NCI-H526 treated with DMSO at 0.1 percent for 48 hours (cell line): ENCODE measurements around the gene NT5DC3.
"Not testable (repeated sequence)": the region's sequence is repeated elsewhere in the genome, so short reads cannot be mapped to it uniquely, and the experiment has no call there.

Experiments
- DNase-seq: peaks from one replicate; lab custom pipeline; 2025; lab: John Stamatoyannopoulos, UW

NT5DC3 gene

DNA sequence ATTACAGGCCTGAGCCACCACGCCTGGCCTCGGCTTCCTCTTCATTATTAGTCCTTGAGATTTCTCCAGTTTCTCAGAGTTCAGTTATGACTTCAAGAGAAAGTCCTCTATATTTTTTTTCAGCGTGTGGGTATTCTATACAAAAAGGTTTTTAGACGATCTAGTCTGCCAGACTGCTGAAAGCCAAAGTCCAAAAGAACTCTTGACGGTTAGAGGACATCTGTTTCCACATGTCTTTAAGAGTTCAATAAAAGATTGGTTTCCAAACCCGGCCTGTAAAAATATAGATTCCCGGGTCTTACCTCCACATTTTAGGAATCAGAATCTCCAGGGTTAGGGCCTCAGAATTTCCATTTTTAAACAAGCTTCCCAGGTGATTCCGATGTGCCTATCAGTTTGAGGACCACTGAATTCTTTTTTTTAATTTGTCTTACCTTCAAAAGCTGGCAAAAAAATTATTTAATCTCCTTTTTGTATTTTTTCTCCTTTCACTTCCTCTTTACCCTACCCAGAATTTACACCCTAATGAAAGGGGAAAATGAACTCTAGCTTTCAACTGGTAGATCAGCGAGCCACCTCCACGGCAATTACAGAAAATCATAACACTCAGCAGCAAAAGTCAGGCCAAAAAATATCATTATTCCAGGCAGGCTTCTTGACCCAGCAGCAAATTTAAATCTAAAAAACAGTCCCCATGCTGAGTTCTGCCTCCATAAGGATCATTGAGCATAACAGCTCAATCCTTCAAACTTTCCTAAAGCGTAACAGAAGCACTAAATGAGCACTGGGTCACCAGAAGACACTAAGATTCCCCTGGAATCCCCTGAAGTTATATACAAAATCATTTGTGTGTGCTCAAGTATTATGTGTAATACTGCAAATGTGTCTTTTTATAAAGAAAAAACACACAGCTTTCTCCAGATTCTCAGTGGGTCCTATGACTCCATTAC is 8.7 kb downstream of the NT5DC3 start:
- no peak for DNase-seq

DNA sequence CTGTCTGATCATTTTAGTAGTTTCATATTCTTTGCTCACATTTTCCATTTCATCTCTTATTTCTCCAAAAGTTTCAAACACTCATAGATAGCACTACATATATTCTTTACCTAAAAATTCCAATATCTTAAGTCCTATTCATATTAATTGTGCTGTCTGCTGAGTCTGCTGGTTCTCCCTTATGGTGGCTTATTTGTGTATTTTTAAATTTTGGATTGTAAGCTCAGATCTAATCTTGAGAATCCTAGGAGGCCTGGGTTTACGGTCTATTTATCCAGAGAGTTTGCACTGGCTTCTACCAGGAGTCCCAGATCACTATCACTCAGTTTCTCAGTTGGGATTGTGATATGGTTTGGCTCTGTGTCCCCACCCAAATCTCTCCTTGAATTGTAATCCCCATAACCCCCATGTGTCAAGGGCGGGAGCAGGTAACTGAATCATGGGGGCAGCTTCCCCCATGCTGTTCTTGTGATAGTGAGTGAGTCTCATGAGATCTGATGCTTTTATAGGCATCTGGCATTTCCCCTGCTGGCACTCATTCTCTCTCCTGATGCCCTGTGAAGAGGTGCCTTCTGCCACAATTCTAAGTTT is 10.2 kb downstream of the NT5DC3 start:
- no peak for DNase-seq

DNA sequence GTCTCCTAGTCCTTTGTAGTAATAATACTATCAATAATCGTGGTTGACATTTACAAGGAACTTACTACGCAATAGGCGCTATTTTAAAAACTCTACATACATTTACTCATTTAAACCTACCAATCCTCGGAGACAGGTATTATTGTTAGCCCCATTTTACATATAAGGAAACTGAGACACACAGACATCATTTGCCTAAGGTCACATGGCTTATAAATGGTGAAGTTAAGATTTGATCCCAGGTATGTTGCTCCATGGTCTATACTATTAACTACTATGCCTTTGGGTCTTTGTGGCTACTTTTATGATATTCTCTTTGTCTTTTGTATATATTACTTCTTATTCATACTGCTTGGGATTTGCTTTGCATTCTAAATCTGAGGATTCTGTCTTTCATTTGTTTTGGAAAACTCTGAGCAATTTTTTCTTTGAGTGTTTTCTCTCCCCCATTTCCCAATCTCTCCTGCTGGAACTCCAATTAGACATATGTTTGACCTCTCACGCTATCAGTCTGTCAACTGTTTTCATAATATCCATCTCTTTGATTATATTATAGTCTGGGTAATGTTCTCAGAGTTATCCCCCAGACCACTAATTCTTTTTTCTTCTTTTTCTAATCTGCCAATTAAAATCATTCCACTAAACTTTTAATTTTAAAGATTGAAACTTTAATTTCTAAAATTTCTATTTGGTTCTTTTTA is 10.9 kb downstream of the NT5DC3 start:
- no peak for DNase-seq

DNA sequence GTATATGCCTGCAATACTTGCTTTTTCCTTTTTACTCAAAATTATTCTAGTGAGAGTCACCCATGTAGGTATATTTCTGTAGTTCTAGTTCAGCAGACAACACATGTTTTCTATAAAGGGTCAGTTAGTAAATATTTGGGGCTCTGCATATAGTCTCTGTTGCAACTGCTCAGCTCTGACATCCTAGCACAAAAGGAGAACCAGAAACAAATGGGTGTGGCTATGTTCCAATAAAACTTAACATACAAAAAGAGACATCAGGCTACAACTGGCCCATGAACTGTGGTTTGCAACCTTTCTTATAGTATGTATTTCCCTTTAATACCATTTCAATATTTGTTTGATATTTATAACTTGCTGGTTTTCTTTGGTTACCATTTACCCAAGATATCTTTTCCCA is 11.9 kb downstream of the NT5DC3 start:
- no peak for DNase-seq

DNA sequence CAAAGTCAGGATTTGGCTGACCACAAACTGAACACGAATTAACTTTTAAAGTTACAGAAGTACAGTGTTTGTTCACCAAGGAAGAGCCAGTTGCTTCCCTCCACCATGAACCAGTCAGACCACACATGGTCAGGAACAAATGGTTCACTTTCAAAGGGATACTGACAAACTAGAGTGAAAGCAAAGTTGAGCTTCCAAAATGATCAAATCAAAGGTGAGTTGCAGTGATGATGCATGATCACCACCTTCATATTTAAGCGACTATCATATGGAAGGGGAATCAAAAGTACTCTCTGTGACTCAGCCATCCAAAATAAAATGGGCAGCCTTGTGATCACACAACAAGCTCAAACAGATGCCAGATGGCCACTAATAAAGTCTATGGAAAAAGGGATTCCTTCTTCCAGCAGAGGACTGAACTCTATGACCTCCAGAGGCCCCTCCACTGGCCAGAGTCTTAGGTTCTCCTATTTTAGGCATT is 13.1 kb downstream of the NT5DC3 start:
- DNase-seq = no peak

DNA sequence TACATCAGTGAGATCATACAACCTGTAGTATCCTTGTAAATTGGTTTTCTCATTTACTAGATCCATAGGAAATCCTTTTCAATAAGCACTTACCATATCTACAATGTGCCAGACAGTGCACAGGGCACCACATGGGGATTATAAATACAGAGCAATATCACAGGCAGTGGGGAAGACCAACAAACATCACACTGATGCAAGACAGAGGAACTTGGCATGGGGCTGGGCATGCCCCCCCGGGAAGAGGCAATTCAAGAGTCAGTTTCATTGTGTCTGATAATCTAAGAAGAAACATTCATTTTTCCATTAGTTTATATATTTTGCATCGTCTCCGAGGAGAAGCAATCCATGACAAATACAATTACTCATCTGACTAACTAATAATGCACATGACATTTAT is 16.2 kb downstream of the NT5DC3 start:
- no peak for DNase-seq

DNA sequence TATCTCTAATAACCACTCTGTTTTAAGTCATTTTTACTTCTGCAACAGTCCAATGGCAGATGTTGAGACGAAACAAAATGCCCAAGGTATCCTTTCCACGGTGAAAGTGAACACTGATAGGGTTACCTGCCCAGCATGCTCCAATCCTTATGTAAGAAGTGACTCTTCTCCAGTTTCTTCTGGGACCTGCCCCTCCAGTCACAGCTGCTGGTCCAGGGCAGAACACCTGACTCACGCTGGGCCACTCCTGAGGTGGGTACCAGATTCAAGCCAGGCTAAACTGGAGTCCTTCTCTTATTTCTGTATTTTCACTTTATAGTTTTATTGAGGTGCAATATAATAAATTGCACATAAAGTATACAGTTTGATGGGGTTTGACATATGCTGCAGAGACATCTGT is 16.7 kb downstream of the NT5DC3 start:
- no peak for DNase-seq

DNA sequence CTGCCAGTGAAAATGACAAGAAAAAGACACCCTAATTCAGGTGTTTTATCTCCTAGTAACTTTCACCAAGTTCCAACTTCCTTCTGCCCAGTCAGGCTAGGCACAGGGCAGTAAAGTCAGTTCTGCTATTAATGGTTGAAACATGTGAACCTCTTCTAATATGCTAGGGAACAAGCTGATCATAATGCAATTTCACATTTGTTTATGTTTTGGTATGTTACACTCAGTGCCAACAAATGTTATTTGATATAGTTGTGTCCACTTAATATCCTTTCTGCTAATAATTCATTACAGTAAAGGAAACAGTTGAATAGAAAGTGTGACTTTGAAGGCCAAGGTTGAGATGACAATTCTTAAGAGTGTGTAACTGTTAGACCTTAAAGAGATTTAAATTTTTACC is 17.2 kb downstream of the NT5DC3 start:
- DNase-seq = no peak

DNA sequence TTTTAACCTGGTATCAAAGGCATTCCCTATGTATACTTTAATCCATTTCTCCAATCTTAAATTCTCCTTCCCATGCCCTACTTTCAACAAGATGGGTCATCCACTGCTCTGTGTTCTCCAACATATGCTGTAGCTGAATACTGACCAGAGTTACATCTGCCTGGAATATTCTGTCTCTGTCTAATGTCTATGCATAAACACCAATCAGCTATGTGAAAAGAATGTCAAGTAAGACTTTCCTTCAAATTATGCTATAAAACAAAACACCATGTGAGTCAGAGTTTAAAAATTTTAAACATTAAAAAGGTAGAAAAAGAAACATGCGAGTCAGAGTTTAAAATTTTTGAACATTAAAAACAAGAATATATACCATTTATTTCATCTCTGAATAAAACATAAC is 19.3 kb downstream of the NT5DC3 start:
- DNase-seq = no peak

DNA sequence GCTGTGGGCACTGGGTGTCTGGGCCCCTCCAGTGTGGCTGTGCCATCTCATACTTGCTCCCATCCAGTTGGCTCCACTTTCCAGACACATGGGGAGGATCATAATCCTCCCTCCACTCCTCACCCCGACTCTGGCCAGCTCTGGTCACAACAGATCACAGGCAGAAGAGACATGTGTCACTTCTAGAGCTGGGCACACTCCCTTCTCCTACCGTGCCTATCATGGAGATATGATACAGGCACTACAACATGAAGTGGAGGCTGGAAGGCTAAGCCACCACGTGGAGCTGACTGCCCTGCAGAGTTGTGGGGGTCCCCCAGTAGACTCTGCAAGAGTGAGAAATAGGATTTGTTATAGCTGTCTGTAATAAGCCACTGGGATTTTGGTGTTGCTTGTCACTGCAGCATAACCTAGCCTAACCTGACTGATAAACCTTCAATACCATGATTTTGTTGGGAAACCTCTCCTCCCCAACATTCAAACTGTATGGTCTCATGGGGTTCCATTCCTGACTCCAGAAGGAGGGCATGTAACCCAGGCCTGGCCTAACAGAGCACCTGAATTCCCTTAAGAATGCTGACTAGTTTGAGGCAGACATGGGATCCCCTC is 20.0 kb downstream of the NT5DC3 start:
- no peak for DNase-seq

DNA sequence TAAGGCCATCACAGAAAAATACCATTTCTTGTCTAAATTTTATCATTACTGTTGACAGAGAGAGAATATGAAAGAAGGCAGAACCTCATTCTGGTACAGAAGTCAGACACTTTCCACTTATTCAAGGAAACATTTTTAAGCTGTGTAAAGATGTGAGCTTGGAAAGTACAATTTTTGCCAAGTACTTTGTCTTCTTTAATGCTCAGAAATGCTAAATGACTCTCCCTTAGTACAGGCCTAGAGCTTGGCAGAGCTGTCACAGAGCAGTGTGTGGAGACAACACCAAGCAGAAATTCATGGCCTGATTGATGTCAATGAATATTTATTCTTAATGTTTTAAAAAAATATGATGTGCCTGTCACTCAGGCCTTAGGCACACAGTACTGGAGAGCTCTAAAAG is 20.7 kb downstream of the NT5DC3 start:
- DNase-seq = no peak

DNA sequence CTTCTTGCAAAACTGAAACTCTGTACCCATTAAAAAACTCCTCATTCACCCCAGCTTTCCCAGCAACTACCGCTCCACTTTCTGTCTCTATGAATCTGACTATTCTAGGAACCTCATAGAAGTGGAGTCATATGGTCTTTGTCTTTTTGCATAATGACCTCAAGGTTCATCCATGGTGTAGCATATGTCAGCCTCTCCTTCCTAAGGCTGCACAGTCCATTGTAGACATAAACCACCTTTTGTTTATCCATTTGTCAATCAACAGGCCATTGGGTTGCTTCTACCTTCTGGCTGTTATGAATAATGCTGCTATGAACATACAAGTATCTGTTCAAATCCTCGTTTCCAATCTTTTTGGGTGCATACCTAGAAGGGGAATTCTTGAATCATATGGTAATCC is 21.1 kb downstream of the NT5DC3 start:
- DNase-seq = no peak

DNA sequence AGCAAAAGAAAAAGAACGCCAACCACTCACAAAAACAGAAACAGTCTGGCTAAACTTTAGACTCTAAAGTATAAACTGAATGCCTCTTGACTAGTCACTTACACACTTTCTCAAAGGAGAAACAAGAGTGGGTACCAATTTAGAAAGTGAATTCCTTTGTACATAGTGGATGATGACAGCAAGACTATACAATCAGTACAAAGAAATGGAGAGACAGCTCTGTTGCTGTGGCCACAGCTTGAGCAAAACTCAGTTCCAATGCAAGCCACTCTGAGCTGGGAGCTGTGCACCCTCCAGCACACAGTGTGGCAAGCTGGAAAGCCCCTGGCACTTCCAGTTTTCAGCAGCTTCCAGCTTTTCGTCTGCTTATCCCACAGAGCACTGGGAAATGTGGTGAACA is 21.7 kb downstream of the NT5DC3 start:
- DNase-seq = no peak

DNA sequence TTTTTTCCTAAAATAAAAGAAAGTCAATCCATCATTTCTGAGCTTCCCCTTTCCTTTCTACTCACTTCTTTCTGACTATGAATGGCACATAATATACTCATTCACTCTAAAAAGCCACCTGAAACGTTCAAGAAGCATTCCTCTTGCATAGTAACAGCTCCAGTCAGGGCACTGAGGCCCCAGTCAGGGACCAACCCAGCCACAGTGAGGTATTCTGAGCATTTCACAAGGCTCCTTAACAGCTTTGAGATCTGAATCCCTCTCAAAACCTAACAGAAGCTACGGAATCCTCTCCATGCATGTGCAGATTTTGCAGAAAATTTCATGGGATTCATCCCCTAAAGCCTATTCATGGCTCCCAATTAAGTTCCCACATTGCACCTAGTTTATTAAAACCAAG is 23.2 kb downstream of the NT5DC3 start:
- DNase-seq = no peak

DNA sequence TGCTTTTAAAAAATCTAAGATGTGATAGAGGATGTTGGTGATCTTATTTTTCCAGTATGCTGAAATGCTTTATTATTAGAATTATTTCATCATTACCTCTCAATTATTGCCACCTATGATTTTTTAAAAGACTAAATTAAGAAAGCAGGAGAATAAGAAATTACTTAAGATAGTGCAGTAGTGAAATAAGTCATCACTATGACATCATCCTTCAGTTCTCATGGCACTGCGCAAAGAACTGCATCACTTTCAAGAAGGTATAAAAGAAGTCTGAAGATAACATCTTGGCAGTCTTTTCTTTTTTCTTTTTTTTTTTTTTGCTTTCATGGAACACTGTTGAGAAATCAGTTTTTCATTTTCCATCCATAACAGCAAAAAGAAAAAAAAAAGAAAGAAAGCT is 24.4 kb downstream of the NT5DC3 start:
- no peak for DNase-seq

DNA sequence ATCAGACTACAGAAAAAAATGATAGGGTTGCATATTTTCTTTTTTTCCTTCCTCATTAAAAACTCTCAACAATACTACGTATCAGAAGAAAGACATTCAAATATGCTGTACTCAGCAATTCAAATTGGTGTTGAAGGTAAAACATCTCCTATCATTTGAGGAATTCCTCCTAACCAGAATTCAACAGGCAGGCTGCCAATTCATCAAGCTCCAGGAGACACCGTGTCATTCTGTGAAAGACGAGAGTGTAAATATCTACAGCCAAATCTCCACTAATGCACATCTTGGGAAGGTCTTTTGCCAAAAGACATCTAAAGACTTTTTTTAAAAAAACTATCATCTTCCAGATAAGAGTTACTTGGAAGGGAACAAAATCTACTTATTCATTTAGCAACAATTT is 26.6 kb downstream of the NT5DC3 start:
- no peak for DNase-seq

DNA sequence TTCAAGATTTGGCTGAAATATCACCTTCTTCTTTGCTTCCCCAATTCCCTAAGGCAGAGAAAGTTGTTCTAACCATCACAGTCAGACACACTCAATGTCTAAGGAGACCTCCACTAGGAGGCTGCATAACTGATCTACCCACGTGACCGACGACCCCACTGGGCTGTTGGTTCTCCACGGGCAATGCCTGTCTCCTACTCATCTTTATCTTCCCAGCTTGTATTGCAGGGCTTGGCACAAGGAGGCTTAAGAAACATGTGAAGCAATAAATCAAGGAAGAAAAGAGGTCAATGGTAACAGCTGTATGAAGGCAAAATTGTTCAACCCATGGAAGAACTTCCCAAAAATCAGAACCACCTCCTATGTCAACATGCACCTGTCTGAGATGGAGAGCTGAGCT is 27.1 kb downstream of the NT5DC3 start:
- DNase-seq = no peak

DNA sequence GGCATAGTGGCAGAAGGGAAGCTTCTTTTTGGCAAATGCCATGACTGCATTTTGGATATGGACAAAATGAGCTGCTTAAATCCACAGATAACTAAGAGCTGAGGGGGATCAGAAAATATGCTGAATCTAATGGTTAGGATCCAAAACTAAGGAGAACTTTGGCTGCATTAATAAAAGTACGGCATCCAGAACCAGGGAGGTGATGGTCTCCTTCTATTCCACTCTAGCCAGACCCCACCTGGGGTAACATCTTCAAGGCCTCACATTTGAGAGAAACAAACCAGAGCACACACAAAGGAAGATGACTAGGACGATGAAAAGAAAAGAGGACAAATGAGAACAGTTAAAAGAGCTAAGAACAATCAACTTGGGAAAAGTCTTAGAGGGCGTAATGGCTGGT is 27.6 kb downstream of the NT5DC3 start:
- DNase-seq = no peak

DNA sequence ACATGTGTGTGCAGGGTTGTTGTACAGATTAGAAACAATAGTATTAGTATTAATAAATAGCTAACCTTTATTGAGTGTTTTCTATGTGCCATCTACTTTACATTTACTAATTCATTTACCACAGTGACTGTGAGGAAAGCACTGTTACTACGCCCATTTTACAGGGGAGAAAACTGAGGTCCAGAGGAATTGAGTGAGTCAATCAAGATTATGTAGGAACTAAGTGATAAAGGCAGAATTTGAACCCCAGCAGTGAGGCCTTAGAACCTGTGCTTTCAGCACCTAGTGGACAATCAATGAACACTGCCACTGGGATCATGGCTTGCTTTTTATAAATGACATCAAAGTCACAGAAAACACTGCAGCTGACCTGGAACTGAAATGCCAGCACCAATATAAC is 28.2 kb downstream of the NT5DC3 start:
- no peak for DNase-seq

DNA sequence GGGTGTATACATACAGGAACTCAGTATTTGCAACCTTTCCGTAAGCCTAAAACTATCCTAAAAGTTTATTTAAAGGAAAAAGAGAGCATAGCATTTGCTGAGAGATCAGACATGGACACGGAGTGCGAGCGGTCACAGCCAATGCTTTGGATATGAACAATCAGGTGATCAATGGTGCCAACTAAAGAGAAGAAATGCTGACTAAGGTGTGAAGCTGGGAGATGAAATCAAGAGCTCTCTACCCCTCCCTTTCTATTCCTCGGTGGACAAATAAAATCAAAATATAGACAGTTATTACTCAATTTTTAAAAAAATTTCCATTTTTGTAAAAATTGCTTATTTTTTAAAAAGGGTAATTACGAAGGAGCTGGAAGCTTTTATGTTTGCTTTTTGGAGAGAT is 29.2 kb downstream of the NT5DC3 start:
- no peak for DNase-seq

DNA sequence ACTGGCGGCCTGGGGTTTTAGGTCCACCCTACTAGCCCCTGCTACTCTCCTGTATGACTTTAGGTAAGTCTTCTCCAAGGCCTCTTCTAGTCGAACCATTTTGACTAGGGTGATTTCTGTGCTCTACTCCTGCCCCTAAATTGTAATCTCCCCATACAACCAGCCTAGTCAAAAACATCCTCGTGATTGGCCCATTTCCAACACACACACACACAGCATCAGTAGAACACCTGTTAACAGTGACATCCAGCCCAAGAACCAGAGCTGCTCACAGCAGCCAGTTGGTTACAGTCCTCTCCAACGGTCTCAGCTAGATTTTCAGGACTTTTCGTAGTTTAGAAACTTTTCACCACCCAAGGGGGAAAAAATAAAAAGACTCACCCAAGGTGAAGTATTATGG is 30.9 kb downstream of the NT5DC3 start:
- DNase-seq = no peak

DNA sequence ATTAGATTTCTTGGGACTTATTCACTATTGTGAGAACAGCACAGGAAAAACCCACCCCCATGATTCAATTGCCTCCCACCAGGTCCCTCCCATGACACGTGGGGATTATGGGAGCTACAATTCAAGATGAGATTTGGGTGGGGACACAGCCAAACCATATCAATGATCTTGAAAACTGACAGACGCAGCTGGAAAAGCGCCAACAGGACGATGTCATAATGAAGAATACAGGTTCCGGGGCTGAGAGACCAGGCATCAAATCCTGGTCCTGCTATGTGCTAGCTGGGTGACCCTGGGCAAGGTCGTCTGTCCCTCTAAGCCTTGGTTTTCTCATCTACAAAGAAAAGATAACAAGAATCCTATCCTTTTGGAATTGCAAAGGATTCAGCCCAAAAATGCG is 31.4 kb downstream of the NT5DC3 start:
- not testable (repeated sequence) for DNase-seq

DNA sequence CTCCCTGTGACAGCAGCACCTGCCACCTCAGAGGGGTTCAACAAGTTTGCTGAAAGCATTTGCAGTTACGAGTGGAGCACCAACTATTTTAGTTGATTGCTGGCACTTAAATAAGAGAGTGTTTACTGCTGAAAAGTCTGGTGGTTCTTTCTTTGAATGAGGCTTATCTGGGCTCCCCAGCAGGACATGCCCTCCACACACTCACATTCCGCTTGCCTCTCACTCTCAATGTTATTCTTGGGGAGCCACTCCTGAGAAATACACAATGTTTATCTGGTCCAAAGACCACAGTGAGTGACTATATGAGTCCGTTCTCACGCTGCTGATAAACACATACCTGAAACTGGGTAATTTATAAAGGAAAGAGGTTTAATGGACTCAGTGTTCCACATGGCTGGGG is 31.9 kb downstream of the NT5DC3 start:
- no peak for DNase-seq
